HG02870 (cell line): ENCODE results near the gene SLC1A2.

Experiments used
- ATAC-seq: cut with Tn5 transposase; IDR thresholded peaks from one replicate; pipeline ENCODE4 v1.9.1; 2021; ENCODE audit warnings: mild to moderate bottlenecking, moderate library complexity; ENCODE audit not compliant: unreplicated experiment

Gene SLC1A2

DNA sequence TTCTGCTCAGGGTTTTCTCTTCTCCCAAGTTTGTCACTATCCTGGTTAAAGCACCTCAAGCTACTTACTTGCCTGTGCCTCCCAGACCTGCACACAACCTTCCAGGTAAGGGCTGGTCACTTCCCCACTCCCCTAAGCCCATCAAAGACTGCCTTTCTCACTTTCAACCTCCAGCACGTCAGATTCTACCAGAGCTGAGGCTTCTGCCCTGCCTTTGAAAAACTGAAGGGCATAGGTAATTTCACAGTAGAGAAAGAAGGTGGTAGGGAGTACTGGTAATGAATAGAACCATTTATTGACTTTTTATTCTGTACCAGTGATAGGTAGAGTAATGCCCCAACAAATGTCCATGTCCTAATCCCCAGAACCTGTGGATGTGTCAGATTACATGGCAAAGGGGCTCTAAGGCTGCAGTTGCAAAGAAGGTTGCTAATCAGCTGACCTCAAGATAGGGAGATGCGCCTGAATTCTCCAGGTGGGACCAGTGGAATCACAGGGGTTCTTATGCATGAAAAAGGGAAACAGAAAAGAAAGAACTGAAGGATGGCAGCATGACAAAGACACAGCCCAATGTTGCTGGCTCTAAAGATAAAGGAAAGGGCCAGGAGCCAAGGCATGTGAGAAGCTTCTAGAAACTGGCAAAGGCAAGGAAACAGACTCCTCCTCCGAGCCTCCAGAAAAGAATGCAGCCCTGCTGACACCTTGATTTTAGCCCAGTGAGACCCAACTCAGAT is 89.0 kb downstream of the SLC1A2 start:
- ATAC-seq: no peak

DNA sequence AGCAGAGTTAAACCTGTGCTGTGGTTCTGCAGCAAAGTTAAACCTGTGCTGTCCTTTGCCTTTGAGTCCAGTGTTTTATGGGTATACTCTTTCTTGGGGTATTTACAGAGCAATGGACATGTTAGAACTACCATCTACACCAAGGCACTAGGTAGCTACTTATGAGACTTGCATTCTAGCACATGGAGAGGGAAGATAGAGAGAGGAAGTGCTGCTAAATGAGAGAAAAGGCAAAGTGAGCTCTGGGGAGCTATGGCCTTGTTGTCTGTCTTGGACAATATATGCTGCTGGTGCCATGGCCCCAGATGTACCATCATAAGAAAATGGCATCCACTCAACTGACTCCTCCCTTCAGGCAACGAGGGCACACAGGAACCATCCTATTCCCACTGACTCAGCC is 91.5 kb downstream of the SLC1A2 start:
- no peak for ATAC-seq

DNA sequence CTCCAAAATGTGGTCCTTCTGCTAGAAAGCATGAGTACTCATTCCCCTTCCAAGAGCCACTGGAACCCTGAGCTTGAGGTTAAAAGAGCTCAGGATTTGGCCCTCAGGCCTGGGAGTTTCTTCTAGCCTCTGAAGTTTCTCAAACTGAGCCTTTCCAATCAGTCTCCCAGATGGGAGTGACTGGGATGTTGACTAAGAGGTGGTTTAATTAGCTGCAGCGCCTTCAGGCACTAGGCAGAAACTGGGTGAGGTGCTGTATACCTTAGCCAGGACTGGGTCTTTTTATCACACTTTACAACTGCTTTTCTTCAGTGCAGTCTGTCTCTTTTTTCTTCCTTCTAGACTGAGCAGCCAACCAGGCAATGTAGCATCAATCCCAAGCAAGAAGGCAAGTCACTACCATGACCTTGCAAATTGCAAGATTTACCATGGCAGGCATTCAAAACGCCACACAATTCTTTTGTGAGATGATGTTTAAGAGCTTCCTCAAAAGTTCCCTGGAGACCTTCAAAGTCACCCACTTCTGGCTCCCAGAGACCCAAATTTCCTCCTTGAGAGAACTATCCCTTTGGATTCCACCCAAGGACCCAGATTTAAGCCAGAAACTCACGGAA is 93.0 kb downstream of the SLC1A2 start:
- no peak for ATAC-seq

DNA sequence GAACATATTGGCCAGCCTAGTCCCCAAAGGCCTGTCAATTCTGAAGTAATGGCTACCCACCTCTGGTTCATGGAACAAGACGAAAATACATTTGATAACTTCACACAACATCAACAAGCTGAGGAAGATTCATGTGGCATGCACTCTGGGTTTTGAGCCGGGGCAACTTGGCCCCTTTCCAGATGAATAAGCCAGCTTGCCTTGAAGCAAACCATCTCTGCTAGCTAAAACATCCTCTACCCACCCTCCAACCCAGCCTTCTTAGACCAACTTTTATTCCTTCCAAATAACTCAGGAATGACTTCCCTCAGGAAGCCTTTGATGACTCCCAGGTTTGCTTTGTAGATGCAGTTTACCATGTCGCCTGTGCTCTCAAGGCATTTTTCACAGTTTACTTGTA is 94.4 kb downstream of the SLC1A2 start:
- no peak for ATAC-seq

DNA sequence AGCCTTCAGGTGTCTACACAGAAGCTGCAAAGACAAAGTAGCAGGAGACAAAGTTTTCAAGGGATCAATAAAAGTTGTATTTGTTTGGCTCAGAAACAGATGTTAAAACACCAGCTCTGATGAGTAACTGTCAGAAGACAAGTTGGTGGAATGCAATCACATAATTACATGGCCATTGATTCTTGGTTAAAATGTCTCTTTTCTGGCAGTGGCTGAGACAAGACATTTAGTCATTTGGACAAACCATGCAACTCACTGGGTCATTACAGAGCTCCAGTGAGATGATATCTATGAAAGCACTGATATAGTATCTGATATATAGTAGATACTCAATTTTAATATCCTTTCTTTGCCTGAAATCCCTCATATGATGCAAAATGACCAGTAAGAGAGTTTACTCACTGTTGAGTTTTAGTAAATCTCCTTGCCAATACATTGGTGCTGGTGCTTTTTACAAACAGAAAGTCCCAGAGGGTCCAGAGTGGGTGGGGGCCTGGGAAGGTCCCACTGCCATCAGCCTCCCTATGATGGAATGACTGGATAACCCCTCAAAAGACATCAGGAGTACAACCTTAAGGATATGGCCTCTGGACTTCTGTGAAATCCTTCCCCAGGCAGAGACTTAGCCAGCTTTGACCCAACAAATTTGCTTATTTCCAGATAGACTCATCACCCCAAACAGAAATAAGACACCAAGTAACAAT is 95.0 kb downstream of the SLC1A2 start:
- ATAC-seq: no peak

DNA sequence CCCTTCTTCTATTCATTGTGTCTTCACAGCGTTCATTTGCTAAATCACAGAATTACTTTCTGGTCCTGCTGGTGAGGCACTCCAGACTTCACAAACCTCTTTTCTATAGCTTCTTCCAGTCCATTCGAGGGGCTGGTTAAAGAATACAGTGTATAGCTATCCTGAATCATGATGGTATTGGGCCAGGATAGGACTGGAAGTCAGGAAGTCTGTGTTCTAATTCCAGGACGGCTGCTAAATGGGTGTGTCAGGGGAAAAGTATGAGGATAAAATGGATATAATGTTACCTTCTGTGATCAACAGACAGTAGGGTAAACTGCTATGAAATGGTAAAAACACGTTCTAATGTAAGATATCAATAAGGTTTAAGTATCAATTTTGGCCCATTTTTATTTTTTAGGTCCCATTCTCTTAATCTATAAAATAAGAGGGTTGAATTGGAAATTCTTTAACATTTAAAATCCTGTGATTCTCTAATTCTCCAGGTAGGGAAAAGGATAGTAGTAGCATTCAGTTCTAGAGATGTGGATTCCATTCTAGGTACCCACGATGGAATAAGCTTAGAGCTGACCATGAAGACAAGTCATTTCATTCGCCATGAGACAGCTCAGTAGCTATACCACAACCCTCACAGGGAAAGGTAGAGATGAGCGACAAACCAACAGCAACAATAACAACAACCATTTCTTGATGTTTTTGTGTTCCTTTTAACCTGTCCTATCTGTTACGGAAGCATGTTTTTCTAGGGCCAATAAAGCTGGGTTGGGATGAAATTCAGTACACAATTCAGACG is 96.1 kb downstream of the SLC1A2 start:
- ATAC-seq: no peak

DNA sequence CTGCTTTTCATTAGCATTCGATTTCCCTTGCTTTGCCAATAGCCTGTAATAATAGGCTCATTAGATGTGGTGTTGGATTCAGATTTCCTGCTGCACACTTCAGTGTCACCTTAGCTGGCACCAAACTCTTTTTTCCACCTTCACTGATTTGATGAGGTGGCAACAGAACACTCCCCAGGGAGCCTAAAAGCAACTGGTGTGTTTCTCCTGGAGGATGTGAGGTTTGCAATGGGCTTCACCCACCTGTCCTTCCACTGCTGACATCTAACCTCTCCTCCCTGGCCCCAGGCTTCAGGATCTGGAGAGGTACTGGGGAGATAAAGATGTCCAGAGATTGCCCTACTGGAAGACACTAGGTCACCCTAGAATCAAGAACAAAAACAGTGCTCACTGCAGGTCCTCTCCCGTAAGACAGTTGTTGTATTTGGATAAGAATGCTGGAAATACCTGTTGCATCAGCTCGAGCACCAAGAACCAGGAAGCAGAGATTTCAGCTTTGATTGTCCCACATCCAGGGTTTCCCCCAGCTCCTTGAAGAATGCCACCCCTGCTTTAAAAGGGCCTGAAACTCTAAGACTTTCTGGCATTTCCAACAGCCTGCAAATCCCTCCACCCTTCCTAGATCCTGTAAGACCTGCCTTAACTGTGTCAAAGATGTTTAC is 96.9 kb downstream of the SLC1A2 start:
- ATAC-seq: no peak

DNA sequence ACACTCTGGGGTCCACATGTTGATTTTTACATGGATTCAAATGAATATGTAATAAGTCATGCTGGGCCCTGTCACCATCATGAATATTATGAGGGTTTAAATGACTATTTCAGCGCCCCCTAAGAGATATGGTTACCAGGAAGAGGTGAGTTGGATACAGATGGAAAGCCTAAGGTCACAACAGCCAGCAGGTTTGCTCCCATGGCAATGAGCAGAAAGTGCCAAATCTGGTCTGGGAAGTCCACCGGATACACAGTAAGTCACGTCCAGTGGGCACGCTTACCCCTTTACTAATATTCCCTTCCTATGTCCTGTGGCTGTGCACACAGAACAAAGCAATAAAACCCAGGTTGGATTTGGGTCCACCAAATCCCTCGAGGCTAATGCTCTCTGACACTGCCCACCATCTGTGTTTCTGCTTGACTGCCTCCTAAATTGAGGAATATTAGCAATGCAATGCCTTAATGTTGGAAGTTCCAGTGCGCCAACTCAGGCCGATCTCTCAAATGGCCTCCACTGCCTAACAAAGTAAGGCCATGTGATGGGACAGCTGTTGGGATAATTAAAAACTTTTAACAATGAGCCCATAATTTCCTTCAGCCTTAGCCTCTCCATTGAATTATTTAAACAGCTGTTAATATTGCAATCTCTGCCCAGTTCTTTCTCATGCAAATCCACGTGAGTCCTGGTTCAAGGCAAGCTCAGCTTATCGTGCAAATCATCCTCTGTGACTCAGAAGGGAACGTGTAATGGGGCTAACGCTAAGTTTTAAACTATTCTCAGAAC is 97.6 kb downstream of the SLC1A2 start:
- ATAC-seq: no peak

DNA sequence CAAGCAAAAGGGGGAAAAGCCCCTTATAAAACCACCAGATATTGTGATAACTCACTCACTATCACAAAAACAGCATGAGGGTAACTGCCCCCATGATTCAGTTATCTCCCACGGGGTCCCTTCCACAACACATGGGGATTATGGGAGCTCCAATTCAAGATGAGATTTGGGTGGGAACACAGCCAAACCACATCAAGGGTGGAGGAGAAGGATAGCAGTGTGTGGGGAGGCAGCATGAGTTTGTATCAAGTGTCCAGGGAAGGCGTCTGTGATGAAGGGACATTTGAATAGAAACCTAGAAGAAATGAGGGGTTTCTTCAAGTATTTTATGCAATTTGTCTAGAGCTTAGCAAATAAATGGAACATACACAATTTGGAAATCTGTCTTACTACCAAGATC is 98.2 kb downstream of the SLC1A2 start:
- ATAC-seq: no peak

DNA sequence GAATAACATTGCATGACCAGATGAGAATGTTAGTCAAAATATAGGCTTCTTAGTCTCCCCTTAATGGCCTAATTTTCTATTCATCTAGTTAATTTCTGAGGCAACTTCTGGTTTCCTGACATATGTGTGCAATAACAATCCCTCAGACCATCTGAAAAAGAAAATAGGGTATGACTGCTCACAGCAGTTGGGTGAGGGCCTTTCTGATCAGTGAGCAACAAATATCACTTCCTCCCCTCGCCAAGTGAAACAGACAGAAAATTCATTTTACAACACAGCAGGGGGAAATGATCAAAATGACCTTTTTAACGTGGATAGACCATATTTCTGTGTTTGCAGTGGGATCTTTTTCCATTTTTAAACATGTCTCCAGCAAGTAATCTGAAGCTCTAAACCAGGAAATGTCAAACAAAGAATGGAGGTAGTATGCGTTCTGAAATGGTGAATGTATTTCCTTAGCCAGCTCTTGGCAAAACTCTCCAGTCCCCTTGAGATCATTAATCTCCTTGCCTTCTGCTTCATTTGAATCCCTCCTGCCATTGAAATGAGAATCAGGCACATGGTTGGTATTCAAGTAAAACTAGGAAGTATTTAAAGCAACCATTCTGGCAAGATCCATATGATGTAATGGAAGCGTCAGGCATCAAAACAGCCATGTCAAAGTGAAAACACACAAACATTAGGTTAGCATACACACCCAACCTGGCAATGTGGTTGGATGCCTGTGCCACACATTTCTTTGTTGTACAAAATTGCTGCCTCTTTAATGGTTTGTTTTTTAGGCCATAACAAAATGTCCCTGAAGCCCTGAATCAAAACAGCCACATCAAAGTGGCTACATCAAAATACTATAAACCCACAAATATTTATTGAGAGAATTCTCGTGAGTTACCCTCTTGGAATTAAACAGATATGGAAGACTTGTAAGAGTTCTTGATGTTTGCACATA is 100.1 kb downstream of the SLC1A2 start:
- ATAC-seq: peak; percentile 72

DNA sequence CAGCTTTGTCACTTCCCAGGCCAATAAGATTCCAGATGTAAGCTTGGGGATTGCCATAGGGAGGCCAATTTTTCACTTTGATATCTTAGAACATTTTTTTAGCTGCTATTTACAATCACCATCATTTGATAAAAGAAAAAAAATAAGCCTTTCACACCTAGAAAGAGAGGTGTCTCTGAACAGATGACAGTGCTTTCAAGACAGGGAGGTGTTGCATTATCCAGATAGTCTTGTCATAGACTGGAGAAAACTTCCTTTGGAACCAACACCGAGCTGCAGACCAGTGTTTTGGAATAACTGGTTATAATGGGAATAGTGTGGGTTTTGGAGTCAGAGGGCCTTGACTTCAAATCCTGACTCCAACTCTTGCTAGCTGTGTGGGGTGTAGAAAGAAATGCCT is 101.0 kb downstream of the SLC1A2 start:
- ATAC-seq: no peak

DNA sequence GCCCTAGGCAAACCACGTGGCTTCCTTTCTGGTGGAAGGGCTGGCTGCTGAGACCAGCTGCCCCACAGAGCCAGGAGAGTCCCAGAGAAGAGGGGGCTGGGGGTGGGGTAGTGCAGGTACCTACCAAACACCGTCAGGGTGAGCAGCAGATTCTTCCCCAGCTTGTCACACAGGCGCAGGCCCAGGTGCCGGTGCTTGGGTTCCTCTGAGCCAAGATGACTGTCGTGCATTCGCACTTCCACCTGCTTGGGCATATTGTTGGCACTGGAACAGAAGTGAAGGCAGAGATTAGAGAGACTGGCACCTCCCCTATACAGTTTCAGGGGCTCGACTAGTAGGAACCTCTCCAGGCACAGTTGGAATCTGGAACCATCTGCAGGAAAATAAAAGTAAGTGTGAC is 102.1 kb downstream of the SLC1A2 start:
- ATAC-seq: no peak

DNA sequence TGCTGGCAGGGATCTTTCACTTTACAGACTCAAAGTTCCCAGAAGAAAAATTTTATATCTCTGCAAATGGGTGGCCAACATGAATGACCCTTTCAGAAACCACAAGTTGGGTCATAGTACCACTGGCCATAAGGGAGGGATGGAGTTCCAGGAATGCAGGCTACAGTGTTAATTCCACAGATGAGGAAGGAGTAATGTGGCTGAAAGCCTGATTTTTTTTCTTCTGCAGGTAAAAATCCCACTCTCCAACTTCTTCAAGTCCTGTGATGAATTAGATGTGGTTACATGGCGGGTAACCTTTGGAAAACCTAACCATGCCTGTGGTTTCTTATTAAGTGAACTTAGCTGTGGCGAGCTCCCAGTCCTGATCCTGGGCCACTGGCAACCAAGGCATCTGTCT is 103.2 kb downstream of the SLC1A2 start:
- ATAC-seq: no peak

DNA sequence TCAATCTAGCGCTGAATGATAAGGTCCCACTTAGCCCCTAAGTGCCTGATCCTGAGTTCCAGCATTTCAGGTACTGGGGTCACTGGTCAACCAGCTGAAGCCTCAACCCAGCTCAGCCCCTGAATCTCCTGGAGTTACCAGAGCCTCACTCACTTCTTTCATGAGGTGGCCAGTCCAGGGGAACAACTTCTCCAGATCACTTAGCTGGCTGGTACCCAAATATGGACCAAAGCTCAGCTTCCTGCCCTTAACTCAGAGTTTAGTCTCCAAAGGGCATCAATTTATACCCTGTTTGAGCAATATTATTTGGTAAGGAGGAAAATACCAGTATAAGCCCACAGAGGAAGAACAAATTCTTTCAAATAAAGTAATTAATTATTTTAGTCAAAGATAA is 105.6 kb downstream of the SLC1A2 start:
- no peak for ATAC-seq

DNA sequence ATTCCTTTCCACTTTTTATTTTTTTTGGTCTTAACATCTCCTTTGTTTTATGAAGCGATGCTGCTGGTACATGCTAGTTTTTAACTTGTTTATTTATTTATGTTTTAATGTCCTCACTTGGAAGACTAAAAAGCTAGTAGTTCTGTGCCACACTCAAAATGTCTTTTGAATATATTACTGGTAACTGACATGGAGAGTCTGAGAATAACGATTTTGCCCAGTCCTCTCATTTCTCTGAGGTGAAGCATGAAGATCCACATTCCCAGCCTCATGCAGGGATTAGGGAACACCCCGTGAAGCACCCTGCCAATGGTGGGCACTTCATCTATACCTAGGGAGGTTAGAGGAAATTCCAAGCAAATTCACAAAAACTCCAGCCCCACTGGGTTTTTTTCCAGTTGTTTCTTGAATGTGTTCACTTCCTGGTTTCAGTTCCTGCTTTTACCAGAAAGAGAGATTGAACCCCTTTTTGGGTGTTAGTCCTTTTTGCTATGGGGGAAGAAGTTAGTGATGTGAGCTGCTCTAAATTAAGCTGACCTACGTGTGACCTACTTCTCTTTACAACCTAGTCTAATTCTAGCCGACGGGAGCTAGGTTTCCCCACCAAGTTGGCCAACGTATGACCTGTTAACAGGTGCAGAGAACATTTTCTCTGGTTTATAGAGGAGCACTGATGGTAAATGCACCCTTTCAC is 106.1 kb downstream of the SLC1A2 start:
- ATAC-seq: peak; percentile 98

DNA sequence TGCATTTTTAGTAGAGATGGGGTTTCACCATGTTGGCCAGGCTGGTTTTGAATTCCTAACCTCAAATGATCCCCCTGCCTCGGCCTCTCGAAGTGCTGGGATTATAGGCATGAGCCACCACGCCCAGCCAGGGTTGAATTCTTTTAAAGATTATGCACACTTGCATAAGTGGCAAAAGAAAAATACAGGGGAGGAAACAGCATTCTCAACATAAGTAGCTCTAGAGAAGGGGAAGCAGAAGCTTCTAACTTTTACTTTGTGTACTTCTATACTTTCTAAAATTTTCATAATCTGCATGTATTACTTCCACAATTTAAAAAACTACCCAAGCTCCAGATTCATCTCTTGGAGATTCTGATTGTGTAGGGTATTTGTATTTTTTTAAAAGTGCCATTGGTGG is 108.0 kb downstream of the SLC1A2 start:
- no peak for ATAC-seq

DNA sequence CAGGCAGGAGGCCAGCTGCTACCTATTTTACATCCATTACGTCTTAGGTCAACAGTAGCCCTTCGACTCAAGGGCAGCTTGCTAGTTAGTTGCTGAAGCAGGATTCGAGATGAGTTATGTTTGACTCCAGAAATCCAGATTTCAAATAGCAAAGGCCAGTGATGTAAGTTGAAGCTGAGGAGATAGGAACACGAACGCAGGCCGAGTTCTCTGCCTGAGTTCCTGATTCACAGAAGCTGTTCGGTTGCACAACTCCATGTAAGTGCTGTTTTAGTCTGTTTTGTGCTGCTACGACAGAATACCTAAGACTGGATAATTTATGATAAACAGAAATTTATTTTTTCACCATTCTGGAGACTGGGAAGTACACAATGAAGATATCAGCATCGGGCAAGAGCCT is 111.2 kb downstream of the SLC1A2 start:
- ATAC-seq: no peak

DNA sequence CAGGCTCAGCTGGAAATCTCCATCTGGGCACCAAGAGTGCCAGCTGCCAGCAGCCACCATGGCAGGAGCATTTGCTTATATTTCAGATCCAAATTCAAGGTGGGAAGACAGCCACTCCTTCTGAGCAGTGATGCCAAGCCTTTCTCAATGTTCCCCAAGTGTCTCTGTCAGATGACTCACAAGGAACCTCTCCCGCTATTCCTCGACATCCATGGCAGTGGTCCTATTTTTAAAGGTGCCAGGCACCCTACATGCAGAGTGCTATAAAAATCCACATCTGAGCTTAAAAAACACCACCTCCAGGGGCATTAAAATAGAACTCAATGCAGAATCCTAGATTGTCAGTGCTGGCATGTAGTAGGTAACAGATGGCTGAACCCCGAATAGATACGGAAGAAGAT is 112.1 kb downstream of the SLC1A2 start:
- ATAC-seq: no peak
